Muscle of arm (tissue), 14 donors: ENCODE results near the gene FOXA3. TPM values are rescaled to one million over a fixed set of nuclear protein-coding genes. Genes with fewer than 3 reads are reported as not detected.

Source experiments
- DNase-seq: peaks from one replicate; pipeline ENCODE4 v3.0.0-alpha.2; 2013
- long read RNA-seq, 11 donors: transcript quantifications; one replicate each; lab custom pipeline, GENCODE V29; 2026
- polyA plus RNA-seq, 12 donors: library from polyadenylated mRNA; unstranded; fragments of 120-200 nt; gene quantifications; one replicate each; pipeline ENCODE4 v1.2.1, GENCODE V29; 2013; ENCODE audit not compliant: insufficient read length in 12 of 12

FOXA3 gene
- polyA plus RNA-seq: not detected
- long read RNA-seq, donor 1, transcript FOXA3-201 (2 exons, 1,989 nt): major isoform, 23 of 23 reads
- long read RNA-seq, donor 1, partial matches to known transcripts: 0 of 23 reads
- long read RNA-seq, donor 1, other reads (novel, unspliced or antisense): 0 of 23 reads
- long read RNA-seq, donor 2: 0 reads
- long read RNA-seq, donor 3: 0 reads
- long read RNA-seq, donor 4: 0 reads
- long read RNA-seq, donor 5: 0 reads
- long read RNA-seq, donor 6: 0 reads
- long read RNA-seq, donor 7: 0 reads
- long read RNA-seq, donor 8: 0 reads
- long read RNA-seq, donor 9: 0 reads
- long read RNA-seq, donor 10: 0 reads
- long read RNA-seq, donor 11: 0 reads

GRCh38 chr19:45863840-45864628, at the start of gene FOXA3:
TSS of gene FOXA3 (plus strand) at chr19:45864326. CDS start at chr19:45864457, 131 bp downstream.
- no peak for DNase-seq

GRCh38 chr19:45814851-45815480, 49.2 kb upstream of the FOXA3 start, which contains the start of gene RSPH6A:
TSS of gene RSPH6A (minus strand) at chr19:45815308. CDS start at chr19:45815176, 132 bp downstream.
- no peak for DNase-seq

- DNase-seq: peak; percentile 53
Measured at GRCh38 chr19:45815481-45816216, 48.5 kb upstream of the FOXA3 start.

GRCh38 chr19:45816236-45817009, 47.7 kb upstream of the FOXA3 start:
- no peak for DNase-seq

GRCh38 chr19:45817010-45817724, 47.0 kb upstream of the FOXA3 start:
- DNase-seq: peak; percentile 92

GRCh38 chr19:45817725-45818301, 46.3 kb upstream of the FOXA3 start:
- no peak for DNase-seq

- no peak for DNase-seq
Measured at GRCh38 chr19:45819769-45820168, 44.4 kb upstream of the FOXA3 start.

- DNase-seq: no peak
Measured at GRCh38 chr19:45820413-45821102, 43.6 kb upstream of the FOXA3 start.

- no peak for DNase-seq
Measured at GRCh38 chr19:45821103-45821521, 43.0 kb upstream of the FOXA3 start.

GRCh38 chr19:45821570-45821969, 42.6 kb upstream of the FOXA3 start:
- DNase-seq: no peak

GRCh38 chr19:45822716-45823115, 41.4 kb upstream of the FOXA3 start:
- DNase-seq: no peak

- DNase-seq: no peak
Measured at GRCh38 chr19:45823182-45823581, 40.9 kb upstream of the FOXA3 start.

GRCh38 chr19:45824041-45824471, 40.1 kb upstream of the FOXA3 start:
- DNase-seq: no peak

- DNase-seq: no peak
Measured at GRCh38 chr19:45824531-45825262, 39.4 kb upstream of the FOXA3 start.

- DNase-seq: no peak
Measured at GRCh38 chr19:45825263-45825605, 38.9 kb upstream of the FOXA3 start.

- no peak for DNase-seq
Measured at GRCh38 chr19:45825917-45826893, 37.9 kb upstream of the FOXA3 start.

GRCh38 chr19:45826934-45827333, 37.2 kb upstream of the FOXA3 start:
- DNase-seq: no peak
